Measurements from ENCODE around the gene STK31. TPM values are rescaled to one million over a fixed set of nuclear protein-coding genes. Genes with fewer than 3 reads are reported as not detected.

Gene STK31, protein sequence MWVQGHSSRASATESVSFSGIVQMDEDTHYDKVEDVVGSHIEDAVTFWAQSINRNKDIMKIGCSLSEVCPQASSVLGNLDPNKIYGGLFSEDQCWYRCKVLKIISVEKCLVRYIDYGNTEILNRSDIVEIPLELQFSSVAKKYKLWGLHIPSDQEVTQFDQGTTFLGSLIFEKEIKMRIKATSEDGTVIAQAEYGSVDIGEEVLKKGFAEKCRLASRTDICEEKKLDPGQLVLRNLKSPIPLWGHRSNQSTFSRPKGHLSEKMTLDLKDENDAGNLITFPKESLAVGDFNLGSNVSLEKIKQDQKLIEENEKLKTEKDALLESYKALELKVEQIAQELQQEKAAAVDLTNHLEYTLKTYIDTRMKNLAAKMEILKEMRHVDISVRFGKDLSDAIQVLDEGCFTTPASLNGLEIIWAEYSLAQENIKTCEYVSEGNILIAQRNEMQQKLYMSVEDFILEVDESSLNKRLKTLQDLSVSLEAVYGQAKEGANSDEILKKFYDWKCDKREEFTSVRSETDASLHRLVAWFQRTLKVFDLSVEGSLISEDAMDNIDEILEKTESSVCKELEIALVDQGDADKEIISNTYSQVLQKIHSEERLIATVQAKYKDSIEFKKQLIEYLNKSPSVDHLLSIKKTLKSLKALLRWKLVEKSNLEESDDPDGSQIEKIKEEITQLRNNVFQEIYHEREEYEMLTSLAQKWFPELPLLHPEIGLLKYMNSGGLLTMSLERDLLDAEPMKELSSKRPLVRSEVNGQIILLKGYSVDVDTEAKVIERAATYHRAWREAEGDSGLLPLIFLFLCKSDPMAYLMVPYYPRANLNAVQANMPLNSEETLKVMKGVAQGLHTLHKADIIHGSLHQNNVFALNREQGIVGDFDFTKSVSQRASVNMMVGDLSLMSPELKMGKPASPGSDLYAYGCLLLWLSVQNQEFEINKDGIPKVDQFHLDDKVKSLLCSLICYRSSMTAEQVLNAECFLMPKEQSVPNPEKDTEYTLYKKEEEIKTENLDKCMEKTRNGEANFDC
- total RNA-seq = 0.12 and 0.43 TPM in 2 replicates

DNA sequence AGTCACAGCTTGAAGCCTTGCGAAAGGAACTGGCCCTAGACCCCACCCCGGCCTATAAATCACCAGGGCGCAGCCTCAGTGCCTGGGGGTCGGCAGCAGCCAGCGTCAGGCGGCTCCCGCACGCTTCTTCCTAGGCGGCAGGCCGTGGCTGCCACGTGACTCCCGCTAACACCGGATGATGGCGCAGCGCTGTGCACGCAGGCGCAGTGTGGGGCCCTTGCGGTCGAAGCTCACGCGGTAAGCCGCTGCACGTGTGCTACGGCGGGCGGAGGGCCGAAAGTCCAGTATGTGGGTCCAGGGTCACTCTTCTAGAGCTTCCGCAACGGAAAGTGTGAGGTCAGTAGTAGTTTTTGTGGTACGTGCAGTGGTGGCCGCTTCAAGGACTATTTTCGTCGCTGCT is at the start of gene STK31:
Gene STK31 (plus strand): TSS at position 220 of the 400 bp plus-strand sequence. CDS start 67 bp downstream, at position 287.
- no peak within 1 kb of the TSS for H3K4me3 ChIP-seq (ENCODE audit: low read depth, low read length)
- DNase-seq (ENCODE audit: low read depth) = no peak
- no peak for TF ChIP-seq CTCF (conservative IDR thresholded peaks at IDR 0.05; ENCODE audit: low read depth, low read length)

DNA sequence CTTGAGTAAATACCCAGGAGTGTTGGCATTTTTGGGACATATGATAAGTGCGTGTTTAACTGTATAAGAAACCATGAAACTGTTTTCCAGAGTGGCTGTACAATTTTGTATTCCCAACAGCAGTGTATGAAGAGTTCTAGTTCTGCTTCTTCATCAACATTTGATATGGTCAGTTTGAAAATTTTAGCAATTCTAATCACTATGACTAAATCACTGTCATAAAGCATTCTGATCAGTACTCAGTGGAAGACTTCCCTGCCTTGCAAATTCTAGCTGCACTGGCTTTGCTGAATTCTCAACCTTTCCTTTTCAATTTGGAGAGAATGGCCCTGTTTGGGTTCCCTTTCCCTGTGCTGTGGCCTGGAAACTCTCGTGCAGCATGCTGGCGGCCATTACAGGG is 48.6 kb upstream of the STK31 start:
- H3K4me3 ChIP-seq (ENCODE audit: low read depth, low read length) = no peak overlapping the region
- no peak for TF ChIP-seq CTCF (conservative IDR thresholded peaks at IDR 0.05; ENCODE audit: low read depth, low read length)
- DNase-seq (ENCODE audit: low read depth) = no peak

GRCh38 chr7:23662124-23662983 is 47.7 kb upstream of the STK31 start:
- H3K4me3 ChIP-seq (ENCODE audit: low read depth, low read length) = no peak overlapping the region
- no peak for TF ChIP-seq CTCF (conservative IDR thresholded peaks at IDR 0.05; ENCODE audit: low read depth, low read length)
- no peak for DNase-seq (ENCODE audit: low read depth)

DNA sequence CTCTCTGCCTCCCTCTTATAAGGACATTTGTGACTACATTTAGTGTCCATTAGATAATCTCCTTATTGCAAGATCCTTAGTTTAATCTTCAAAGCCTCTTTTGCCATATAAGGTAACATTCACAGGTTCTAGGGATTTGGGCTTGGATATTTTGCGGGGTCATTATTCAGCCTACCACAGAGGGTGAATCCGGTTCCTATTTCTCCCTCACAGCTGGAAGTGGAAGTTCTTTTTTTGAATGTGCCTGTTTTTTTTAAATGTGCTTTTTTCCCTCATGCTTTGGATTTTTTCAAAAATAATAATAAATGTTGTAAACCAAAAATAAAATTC is 47.1 kb upstream of the STK31 start:
- DNase-seq (ENCODE audit: low read depth) = no peak
- TF ChIP-seq CTCF (conservative IDR thresholded peaks at IDR 0.05; ENCODE audit: low read depth, low read length) = no peak
- no peak overlapping the region for H3K4me3 ChIP-seq (ENCODE audit: low read depth, low read length)

DNA sequence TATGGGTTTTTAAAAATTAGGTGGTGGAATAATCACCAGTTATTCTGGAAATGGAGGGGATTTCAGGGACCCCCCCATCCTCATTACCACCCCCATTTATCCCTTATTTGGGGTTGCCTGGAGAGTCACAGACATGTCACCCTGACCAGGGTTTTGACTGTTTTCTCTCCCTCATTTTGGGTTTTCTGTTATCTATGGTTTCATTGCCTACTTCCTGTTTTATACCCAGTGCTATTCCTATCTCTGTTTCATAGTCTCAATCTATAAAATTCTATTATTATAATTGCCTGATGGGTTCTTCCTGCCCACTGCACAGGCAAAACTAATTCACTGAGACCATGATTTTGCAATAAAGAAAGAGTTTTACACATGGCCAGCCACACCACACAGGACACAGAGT is 45.9 kb upstream of the STK31 start:
- DNase-seq (ENCODE audit: low read depth) = no peak
- TF ChIP-seq CTCF (conservative IDR thresholded peaks at IDR 0.05; ENCODE audit: low read depth, low read length) = no peak
- no peak overlapping the region for H3K4me3 ChIP-seq (ENCODE audit: low read depth, low read length)

DNA sequence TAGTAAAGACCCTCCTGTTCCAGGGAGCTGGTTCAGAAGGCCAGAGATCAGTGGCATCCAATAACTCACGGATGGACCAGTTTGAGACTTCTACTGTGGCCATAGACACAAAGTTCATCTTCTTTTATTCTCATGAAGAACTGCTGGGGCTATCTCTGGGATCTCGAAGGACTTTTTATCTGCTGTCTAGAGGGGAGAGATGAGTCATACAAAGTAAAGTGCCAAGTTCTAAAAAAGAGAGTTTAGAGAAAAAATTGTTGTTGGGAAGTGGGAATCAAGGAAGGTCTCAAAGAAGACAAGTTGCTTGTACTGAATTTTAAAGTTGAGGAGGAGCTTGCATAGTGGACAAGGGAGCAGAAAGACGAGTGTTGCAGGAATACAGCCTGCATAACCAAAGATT is 38.0 kb upstream of the STK31 start:
- DNase-seq (ENCODE audit: low read depth) = no peak
- no peak for TF ChIP-seq CTCF (conservative IDR thresholded peaks at IDR 0.05; ENCODE audit: low read depth, low read length)

More for the DNA sequence above, 38.0 kb upstream of the STK31 start:
- no peak overlapping the region for H3K4me3 ChIP-seq (ENCODE audit: low read depth, low read length)

All from epithelial cell of proximal tubule (primary cell).